Spleen (tissue), 7 donors: ENCODE data around the gene NXPH3.

ENCODE experiments used
- POLR2A ChIP-seq, 3 donors: fragments of 450-650 bp; IDR thresholded peaks; one replicate each; pipeline ENCODE4 v1.5.1; 2017; ENCODE audit warnings: antibody characterized with exemption in 3 of 3, mild to moderate bottlenecking in 1 of 3
- POLR2AphosphoS5 ChIP-seq, 3 donors: sonication (generic); formaldehyde crosslinking; IDR thresholded peaks; one replicate each; pipeline ENCODE4 v1.5.1; 2017; ENCODE audit warnings: antibody characterized with exemption in 3 of 3
- TF ChIP-seq, protein P1 (sequence below), 11 experiments: fragments of 200-600 bp in 7 of 11; fragments of 450-650 bp in 4 of 11; sonication (generic) in 4 of 11; IDR thresholded peaks in 8 of 11; conservative IDR thresholded peaks in 3 of 11; 1 replicate in 7 of 11; 2 replicates in 4 of 11; pipeline versions ENCODE4 v1.4.0 to v1.8.0; 2016 to 2021; ENCODE audit warnings: antibody characterized with exemption in 11 of 11, inconsistent platforms in 4 of 11, mild to moderate bottlenecking in 1 of 11
- donor health status: DM: no; HTN: no; CAD: no; lungs with moderate emphysema.
- donor health status: DM: no; HTN: no; CAD: no.
- donor health status: DM: no; HTN: no; CAD: no.

DNA sequence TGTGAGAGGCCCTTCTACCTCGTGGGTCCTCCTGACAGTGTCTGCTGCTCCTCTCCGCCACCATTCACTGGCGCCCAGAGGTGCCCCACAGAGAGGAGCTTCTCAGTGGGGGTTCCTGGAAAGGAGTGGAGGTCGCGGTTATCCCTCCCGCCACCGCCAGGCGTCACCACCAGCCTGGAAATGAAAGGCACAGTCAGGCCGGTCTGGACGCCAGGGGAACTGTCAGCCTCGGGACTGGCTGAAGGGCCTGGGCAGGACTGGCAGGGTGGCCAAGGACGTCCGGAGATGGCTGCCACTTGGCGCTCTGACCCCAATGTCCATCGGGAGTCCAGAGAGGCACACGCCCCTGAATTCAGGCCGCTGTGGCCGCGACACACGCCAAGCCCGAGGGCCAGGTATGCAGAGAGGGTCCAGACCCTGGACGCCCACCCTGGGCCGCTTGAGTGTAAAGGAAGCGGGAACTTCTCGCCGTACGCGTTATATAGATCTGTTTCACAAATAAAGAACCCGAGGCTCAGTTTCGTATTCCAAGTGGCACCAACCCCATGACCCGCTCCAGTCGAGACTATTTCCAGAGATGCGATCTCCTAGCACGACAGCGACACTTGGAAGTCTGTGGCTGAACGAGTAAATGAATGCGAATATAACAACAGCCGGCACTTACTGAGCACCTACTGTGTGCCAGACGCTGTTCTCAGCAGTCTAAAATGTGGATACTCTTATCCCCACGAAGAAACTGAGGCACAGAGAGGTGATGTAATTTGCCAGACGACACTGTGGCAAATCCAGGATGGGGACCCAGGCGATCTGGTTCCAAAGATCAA is 7.6 kb upstream of the NXPH3 start:
- TF ChIP-seq, protein P1, sequence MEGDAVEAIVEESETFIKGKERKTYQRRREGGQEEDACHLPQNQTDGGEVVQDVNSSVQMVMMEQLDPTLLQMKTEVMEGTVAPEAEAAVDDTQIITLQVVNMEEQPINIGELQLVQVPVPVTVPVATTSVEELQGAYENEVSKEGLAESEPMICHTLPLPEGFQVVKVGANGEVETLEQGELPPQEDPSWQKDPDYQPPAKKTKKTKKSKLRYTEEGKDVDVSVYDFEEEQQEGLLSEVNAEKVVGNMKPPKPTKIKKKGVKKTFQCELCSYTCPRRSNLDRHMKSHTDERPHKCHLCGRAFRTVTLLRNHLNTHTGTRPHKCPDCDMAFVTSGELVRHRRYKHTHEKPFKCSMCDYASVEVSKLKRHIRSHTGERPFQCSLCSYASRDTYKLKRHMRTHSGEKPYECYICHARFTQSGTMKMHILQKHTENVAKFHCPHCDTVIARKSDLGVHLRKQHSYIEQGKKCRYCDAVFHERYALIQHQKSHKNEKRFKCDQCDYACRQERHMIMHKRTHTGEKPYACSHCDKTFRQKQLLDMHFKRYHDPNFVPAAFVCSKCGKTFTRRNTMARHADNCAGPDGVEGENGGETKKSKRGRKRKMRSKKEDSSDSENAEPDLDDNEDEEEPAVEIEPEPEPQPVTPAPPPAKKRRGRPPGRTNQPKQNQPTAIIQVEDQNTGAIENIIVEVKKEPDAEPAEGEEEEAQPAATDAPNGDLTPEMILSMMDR (IDR thresholded peaks at IDR 0.05 in 8 of 11, conservative IDR thresholded peaks at IDR 0.05 in 3 of 11), result peak; percentile 90 to 99 (median 96)
- peak; percentile 59 to 82 (median 79) for TF ChIP-seq POLR2AphosphoS5 (IDR thresholded peaks at IDR 0.05)
- TF ChIP-seq POLR2A (IDR thresholded peaks at IDR 0.05), result no peak
